ENCODE results near the gene SLC9C2. TPM values are rescaled to one million over a fixed set of nuclear protein-coding genes. Genes with fewer than 3 reads are reported as not detected.
A peak's percentile ranks its signal among the peaks of the same experiment; 100 is the strongest.

SLC9C2 gene
- total RNA-seq, 4 donors from 2014 or later = not detected

GRCh38 chr1:173482683-173483082 is 120.2 kb downstream of the SLC9C2 start:
- 76 to 82% methylated on average over 1 of the region's 1 CpG for WGBS, 2 donors (ENCODE audit: low coverage in 1 of 2)
- Histone ChIP-seq H3K4me1 (peaks cover 9 to 29% (median 20%) of the 10 kb centered on the region in 4 donors), H3K4me3 (no peak overlapping the region), H3K27ac (no peak overlapping the region), H3K27me3 (no peaks in the 10 kb centered on the region), H3K9me3 (no peaks in the 10 kb centered on the region), H3K36me3 (peaks cover 0 to 69% (median 33%) of the 10 kb centered on the region in 4 donors)
- in situ Hi-C loops (cut with MboI; ENCODE audit: low pct_ligation_motif_present in 1 of 4, low pct_unique_long_range_greater_than_20kb in 1 of 4, low sequenced_read_pairs in 3 of 4) = no loop called here
- TF ChIP-seq EP300 (IDR thresholded peaks at IDR 0.05; ENCODE audit: low read depth) (no peak), CTCF (IDR thresholded peaks at IDR 0.05) (no peak), POLR2A (IDR thresholded peaks at IDR 0.05) (no peak)
- intact Hi-C loops (cut with DNase I; ENCODE audit: low total_unique reads) = no loop called here
- no peak for DNase-seq

GRCh38 chr1:173481195-173481772 is 121.6 kb downstream of the SLC9C2 start:
- Histone ChIP-seq H3K4me1 (peaks cover 9 to 30% (median 24%) of the 10 kb centered on the region in 4 donors), H3K27ac (no peak overlapping the region), H3K4me3 (no peak overlapping the region), H3K27me3 (no peaks in the 10 kb centered on the region), H3K36me3 (peaks cover 0 to 55% (median 26%) of the 10 kb centered on the region in 4 donors), H3K9me3 (no peaks in the 10 kb centered on the region)
- no peak for TF ChIP-seq EP300 (IDR thresholded peaks at IDR 0.05; ENCODE audit: low read depth)
- no peak for TF ChIP-seq POLR2A (IDR thresholded peaks at IDR 0.05)
- no peak for TF ChIP-seq CTCF (IDR thresholded peaks at IDR 0.05)
- TF ChIP-seq POLR2AphosphoS5 (IDR thresholded peaks at IDR 0.05) = no peak
- in situ Hi-C loops (cut with MboI; ENCODE audit: low pct_ligation_motif_present in 1 of 4, low pct_unique_long_range_greater_than_20kb in 1 of 4, low sequenced_read_pairs in 3 of 4) = no loop called here
- no peak for DNase-seq
- WGBS, 2 donors (ENCODE audit: low coverage in 1 of 2) = 86% methylated on average over 1 of the region's 1 CpG
- intact Hi-C loops (cut with DNase I; ENCODE audit: low total_unique reads) = no loop called here

- TF ChIP-seq CTCF (IDR thresholded peaks at IDR 0.05) (no peak), EP300 (IDR thresholded peaks at IDR 0.05; ENCODE audit: low read depth) (no peak), POLR2A (IDR thresholded peaks at IDR 0.05) (no peak), POLR2AphosphoS5 (IDR thresholded peaks at IDR 0.05) (no peak)
- H3K9me3 ChIP-seq = no peaks in the 10 kb centered on the region
- intact Hi-C loops (cut with DNase I; ENCODE audit: low total_unique reads) = no loop called here
- no peak for DNase-seq
- no peak overlapping the region for H3K27ac ChIP-seq
- H3K4me3 ChIP-seq = peak overlapping the region in 1 of 4 donors; percentile 95
- 67 to 80% methylated on average over 4 of the region's 4 CpGs for WGBS, 2 donors (ENCODE audit: low coverage in 1 of 2)
- peaks cover 0 to 39% (median 18%) of the 10 kb centered on the region in 4 donors for H3K36me3 ChIP-seq
- H3K27me3 ChIP-seq = no peaks in the 10 kb centered on the region
- in situ Hi-C loops (cut with MboI; ENCODE audit: low pct_ligation_motif_present in 1 of 4, low pct_unique_long_range_greater_than_20kb in 1 of 4, low sequenced_read_pairs in 3 of 4) = no loop called here
- peaks cover 19 to 46% (median 39%) of the 10 kb centered on the region in 4 donors for H3K4me1 ChIP-seq
Measured at GRCh38 chr1:173479649-173480048, 123.2 kb downstream of the SLC9C2 start.

GRCh38 chr1:173478094-173478674 is 124.7 kb downstream of the SLC9C2 start:
- peaks cover 25 to 60% (median 53%) of the 10 kb centered on the region in 4 donors for H3K4me1 ChIP-seq
- intact Hi-C loops (cut with DNase I; ENCODE audit: low total_unique reads) = no loop called here
- peak; percentile 6 for TF ChIP-seq POLR2A (IDR thresholded peaks at IDR 0.05)
- no peak for TF ChIP-seq EP300 (IDR thresholded peaks at IDR 0.05; ENCODE audit: low read depth)
- TF ChIP-seq CTCF (IDR thresholded peaks at IDR 0.05) = no peak
- peak in 2 of 3 donors; percentile 47 to 48 for TF ChIP-seq POLR2AphosphoS5 (IDR thresholded peaks at IDR 0.05)

More at GRCh38 chr1:173478094-173478674, 124.7 kb downstream of the SLC9C2 start:
- Histone ChIP-seq H3K9me3 (no peaks in the 10 kb centered on the region), H3K27ac (peak overlapping the region; percentile 98 to 99 (median 98)), H3K27me3 (no peaks in the 10 kb centered on the region), H3K4me3 (peak overlapping the region; percentile 84 to 95 (median 91)), H3K36me3 (peaks cover 0 to 29% (median 11%) of the 10 kb centered on the region in 4 donors)
- in situ Hi-C loops (cut with MboI; ENCODE audit: low pct_ligation_motif_present in 1 of 4, low pct_unique_long_range_greater_than_20kb in 1 of 4, low sequenced_read_pairs in 3 of 4) = no loop called here
- WGBS, 2 donors (ENCODE audit: low coverage in 1 of 2) = 13 to 16% methylated on average over 2 to 9 of the region's 9 CpGs
- peak; percentile 47 for DNase-seq
